GM12878 (cell line): ENCODE results near the gene MIA.
A peak's percentile ranks its signal among the peaks of the same experiment; 100 is the strongest.

Experiments used
- MTA2 ChIP-seq: fragments of 450-650 bp; IDR thresholded peaks from 2 replicates; pipeline ENCODE4 v1.6.1; 2016; ENCODE audit warnings: low read depth, mild to moderate bottlenecking, moderate library complexity
- POLR2A ChIP-seq: IDR thresholded peaks from 2 replicates; pipeline ENCODE4 v1.6.1; 2011; ENCODE audit warnings: low read depth, mild to moderate bottlenecking, low read length
- TF ChIP-seq, protein P1 (sequence below): IDR thresholded peaks from 2 replicates; pipeline ENCODE4 v1.6.1; 2012; ENCODE audit warnings: low read length, inconsistent platforms

GRCh38 chr19:40806423-40807146, 31.3 kb downstream of the MIA start:
- peak; percentile 52 for TF ChIP-seq POLR2A
- TF ChIP-seq MTA2, result no peak
- TF ChIP-seq, protein P1, sequence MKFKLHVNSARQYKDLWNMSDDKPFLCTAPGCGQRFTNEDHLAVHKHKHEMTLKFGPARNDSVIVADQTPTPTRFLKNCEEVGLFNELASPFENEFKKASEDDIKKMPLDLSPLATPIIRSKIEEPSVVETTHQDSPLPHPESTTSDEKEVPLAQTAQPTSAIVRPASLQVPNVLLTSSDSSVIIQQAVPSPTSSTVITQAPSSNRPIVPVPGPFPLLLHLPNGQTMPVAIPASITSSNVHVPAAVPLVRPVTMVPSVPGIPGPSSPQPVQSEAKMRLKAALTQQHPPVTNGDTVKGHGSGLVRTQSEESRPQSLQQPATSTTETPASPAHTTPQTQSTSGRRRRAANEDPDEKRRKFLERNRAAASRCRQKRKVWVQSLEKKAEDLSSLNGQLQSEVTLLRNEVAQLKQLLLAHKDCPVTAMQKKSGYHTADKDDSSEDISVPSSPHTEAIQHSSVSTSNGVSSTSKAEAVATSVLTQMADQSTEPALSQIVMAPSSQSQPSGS, result no peak
